ENCODE measurements around the gene INPP5A. TPM values are rescaled to one million over a fixed set of nuclear protein-coding genes. Genes with fewer than 3 reads are reported as not detected.

INPP5A gene
- total and polyA plus RNA-seq, 2 experiments from 2014 or later, result 41.2 to 53.6 TPM

GRCh38 chr10:132763545-132763944 lies 226.0 kb downstream of the INPP5A start:
- no peak for TF ChIP-seq EZH2phosphoT487 (IDR thresholded peaks at IDR 0.05; ENCODE audit: low read depth, severe bottlenecking, unreplicated experiment)
- no peak for TF ChIP-seq EZH2 (IDR thresholded peaks at IDR 0.05; ENCODE audit: borderline replicate concordance)
- no peak for TF ChIP-seq CTCF (IDR thresholded peaks at IDR 0.05; ENCODE audit: poor library complexity)
- H2AFZ ChIP-seq, result no peak overlapping the region
- H3K4me2 ChIP-seq, result no peak overlapping the region
- no peaks in the 10 kb centered on the region for H3K9me2 ChIP-seq (replicated peaks; ENCODE audit: insufficient read depth)
- H4K20me1 ChIP-seq (ENCODE audit: insufficient read depth, poor library complexity, severe bottlenecking), result no peaks in the 10 kb centered on the region
- H3K79me2 ChIP-seq, result no peaks in the 10 kb centered on the region
- no peak for DNase-seq (ENCODE audit: low spot score)
- H3K27me3 ChIP-seq, result no peaks in the 10 kb centered on the region
- H3K9me3 ChIP-seq (ENCODE audit: low read depth), result no peaks in the 10 kb centered on the region
- no peaks in the 10 kb centered on the region for H3K4me1 ChIP-seq (ENCODE audit: insufficient read depth)
- H3K27ac ChIP-seq, result no peak overlapping the region
- H3K36me3 ChIP-seq (replicated peaks; ENCODE audit: insufficient read depth, low read depth), result no peaks in the 10 kb centered on the region
- no peak overlapping the region for H3K4me3 ChIP-seq
- 94% methylated on average over 5 of the region's 5 CpGs for WGBS (ENCODE audit: low lambda C conversion rate, missing lambda C conversion rate)

- TF ChIP-seq CTCF (IDR thresholded peaks at IDR 0.05; ENCODE audit: poor library complexity), result no peak
- no peak for TF ChIP-seq EZH2phosphoT487 (IDR thresholded peaks at IDR 0.05; ENCODE audit: low read depth, severe bottlenecking, unreplicated experiment)
- no peak for TF ChIP-seq EZH2 (IDR thresholded peaks at IDR 0.05; ENCODE audit: borderline replicate concordance)
These were observed 226.5 kb downstream of the INPP5A start for GRCh38 chr10:132764108-132764507.

GRCh38 chr10:132765435-132765834 lies 227.8 kb downstream of the INPP5A start:
- H3K9me3 ChIP-seq (ENCODE audit: low read depth), result no peaks in the 10 kb centered on the region
- no peaks in the 10 kb centered on the region for H3K4me1 ChIP-seq (ENCODE audit: insufficient read depth)
- H3K4me2 ChIP-seq, result no peak overlapping the region
- no peaks in the 10 kb centered on the region for H4K20me1 ChIP-seq (ENCODE audit: insufficient read depth, poor library complexity, severe bottlenecking)
- no peaks in the 10 kb centered on the region for H3K79me2 ChIP-seq
- DNase-seq (ENCODE audit: low spot score), result no peak
- no peaks in the 10 kb centered on the region for H3K9me2 ChIP-seq (replicated peaks; ENCODE audit: insufficient read depth)
- H3K27me3 ChIP-seq, result no peaks in the 10 kb centered on the region
- WGBS (ENCODE audit: low lambda C conversion rate, missing lambda C conversion rate), result 84% methylated on average over 11 of the region's 11 CpGs
- H3K4me3 ChIP-seq, result no peak overlapping the region
- TF ChIP-seq EZH2 (IDR thresholded peaks at IDR 0.05; ENCODE audit: borderline replicate concordance) (no peak), CTCF (IDR thresholded peaks at IDR 0.05; ENCODE audit: poor library complexity) (no peak), EZH2phosphoT487 (IDR thresholded peaks at IDR 0.05; ENCODE audit: low read depth, severe bottlenecking, unreplicated experiment) (no peak)
- no peaks in the 10 kb centered on the region for H3K36me3 ChIP-seq (replicated peaks; ENCODE audit: insufficient read depth, low read depth)
- H2AFZ ChIP-seq, result no peak overlapping the region
- H3K27ac ChIP-seq, result no peak overlapping the region

More at GRCh38 chr10:132764108-132764507, 226.5 kb downstream of the INPP5A start:
- Histone ChIP-seq H4K20me1 (ENCODE audit: insufficient read depth, poor library complexity, severe bottlenecking) (no peaks in the 10 kb centered on the region), H3K9me2 (replicated peaks; ENCODE audit: insufficient read depth) (no peaks in the 10 kb centered on the region), H3K79me2 (no peaks in the 10 kb centered on the region), H2AFZ (no peak overlapping the region), H3K4me3 (no peak overlapping the region), H3K4me1 (ENCODE audit: insufficient read depth) (no peaks in the 10 kb centered on the region), H3K27ac (no peak overlapping the region), H3K4me2 (no peak overlapping the region), H3K27me3 (no peaks in the 10 kb centered on the region), H3K9me3 (ENCODE audit: low read depth) (no peaks in the 10 kb centered on the region), H3K36me3 (replicated peaks; ENCODE audit: insufficient read depth, low read depth) (no peaks in the 10 kb centered on the region)
- 85% methylated on average over 11 of the region's 11 CpGs for WGBS (ENCODE audit: low lambda C conversion rate, missing lambda C conversion rate)
- no peak for DNase-seq (ENCODE audit: low spot score)

GRCh38 chr10:132766291-132766690 lies 228.7 kb downstream of the INPP5A start:
- no peak overlapping the region for H3K4me2 ChIP-seq
- WGBS (ENCODE audit: low lambda C conversion rate, missing lambda C conversion rate), result 95% methylated on average over 13 of the region's 13 CpGs
- no peak overlapping the region for H3K27ac ChIP-seq
- H3K4me3 ChIP-seq, result no peak overlapping the region
- DNase-seq (ENCODE audit: low spot score), result no peak
- H3K36me3 ChIP-seq (replicated peaks; ENCODE audit: insufficient read depth, low read depth), result no peaks in the 10 kb centered on the region
- H3K27me3 ChIP-seq, result no peaks in the 10 kb centered on the region
- no peaks in the 10 kb centered on the region for H4K20me1 ChIP-seq (ENCODE audit: insufficient read depth, poor library complexity, severe bottlenecking)
- no peaks in the 10 kb centered on the region for H3K9me2 ChIP-seq (replicated peaks; ENCODE audit: insufficient read depth)
- no peaks in the 10 kb centered on the region for H3K4me1 ChIP-seq (ENCODE audit: insufficient read depth)
- no peak overlapping the region for H2AFZ ChIP-seq
- H3K79me2 ChIP-seq, result no peaks in the 10 kb centered on the region
- TF ChIP-seq EZH2phosphoT487 (IDR thresholded peaks at IDR 0.05; ENCODE audit: low read depth, severe bottlenecking, unreplicated experiment) (no peak), EZH2 (IDR thresholded peaks at IDR 0.05; ENCODE audit: borderline replicate concordance) (no peak), CTCF (IDR thresholded peaks at IDR 0.05; ENCODE audit: poor library complexity) (no peak)
- no peaks in the 10 kb centered on the region for H3K9me3 ChIP-seq (ENCODE audit: low read depth)
